GM21526 (cell line): ENCODE measurements around the gene ACSBG1.
"Not testable (repeated sequence)": the region's sequence is repeated elsewhere in the genome, so short reads cannot be mapped to it uniquely, and the experiment has no call there.

Experiments
- ATAC-seq: cut with Tn5 transposase; IDR thresholded peaks from one replicate; pipeline ENCODE4 v1.9.1; 2021; ENCODE audit warnings: moderate library complexity; ENCODE audit not compliant: unreplicated experiment, low FRiP score

The ACSBG1 gene

DNA sequence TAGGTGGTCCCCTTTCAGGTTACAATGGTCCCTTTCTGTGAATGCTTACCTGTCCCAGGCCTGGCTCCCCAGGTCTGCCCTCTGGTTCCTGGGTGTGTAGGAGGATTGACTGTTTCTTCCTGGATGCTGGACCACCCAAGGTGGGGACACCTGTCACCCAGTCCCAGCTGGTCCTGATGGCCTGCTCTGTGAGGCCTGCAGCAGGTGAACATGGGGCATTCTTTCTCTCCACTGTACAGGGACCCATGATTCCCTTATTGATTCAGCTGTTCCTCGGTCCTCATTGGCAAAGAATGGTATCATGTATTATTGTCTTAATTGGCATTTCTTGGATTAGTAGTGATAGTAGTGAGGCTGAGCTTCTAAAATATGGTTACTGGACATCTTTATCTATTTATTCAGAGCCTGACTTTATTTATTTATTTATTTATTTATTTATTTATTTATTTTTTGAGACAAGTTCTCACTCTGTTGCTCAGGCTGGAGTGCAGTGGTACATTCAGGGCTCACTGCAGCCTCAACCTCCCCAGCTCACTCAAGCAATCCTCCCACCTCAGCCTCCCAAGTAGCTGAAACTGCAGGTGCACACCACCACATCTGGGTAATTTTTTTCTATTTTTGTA, 21.2 kb upstream of the ACSBG1 start:
- no peak for ATAC-seq

DNA sequence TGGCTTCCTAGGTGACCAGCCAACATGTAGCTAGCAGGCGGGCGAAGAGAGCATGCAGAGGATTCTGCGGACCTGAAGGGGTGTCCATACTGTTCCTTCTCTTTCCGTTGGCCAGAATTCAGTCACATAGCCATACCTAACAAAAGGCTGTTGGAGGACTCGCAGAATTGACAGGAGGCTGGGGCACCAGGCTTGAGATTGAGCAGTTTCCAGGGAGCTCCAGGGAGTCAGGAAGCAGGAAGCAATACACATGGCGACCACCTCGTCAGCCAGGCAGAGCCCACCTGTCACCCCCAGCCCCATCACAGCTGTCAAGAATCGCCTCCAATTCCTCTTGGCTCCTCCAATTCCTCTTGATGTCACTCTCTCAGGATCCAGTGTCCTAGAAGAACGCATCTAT, 16.8 kb upstream of the ACSBG1 start:
- ATAC-seq = no peak

GRCh38 chr15:78249131-78249530, 14.8 kb upstream of the ACSBG1 start:
- ATAC-seq = no peak

DNA sequence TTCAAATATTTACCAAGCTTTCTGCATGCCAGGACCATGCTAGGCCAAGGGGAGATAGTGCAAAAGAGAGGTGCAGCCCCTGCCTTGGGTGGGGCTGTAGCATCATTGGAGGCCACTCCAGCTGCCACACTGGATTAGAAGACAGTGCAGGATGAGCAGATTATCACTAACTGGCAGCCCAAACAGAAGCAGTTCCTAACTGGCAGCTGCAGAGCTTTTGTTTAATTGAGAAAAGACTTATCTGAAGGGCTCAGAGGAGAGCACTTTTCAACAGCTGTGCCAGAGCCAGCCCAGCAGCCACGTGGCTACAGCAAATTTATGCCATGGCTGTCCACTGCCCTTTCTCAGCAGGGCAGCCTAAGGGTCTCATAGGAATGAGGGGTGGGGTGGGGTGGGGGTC, 13.5 kb upstream of the ACSBG1 start:
- ATAC-seq = no peak

DNA sequence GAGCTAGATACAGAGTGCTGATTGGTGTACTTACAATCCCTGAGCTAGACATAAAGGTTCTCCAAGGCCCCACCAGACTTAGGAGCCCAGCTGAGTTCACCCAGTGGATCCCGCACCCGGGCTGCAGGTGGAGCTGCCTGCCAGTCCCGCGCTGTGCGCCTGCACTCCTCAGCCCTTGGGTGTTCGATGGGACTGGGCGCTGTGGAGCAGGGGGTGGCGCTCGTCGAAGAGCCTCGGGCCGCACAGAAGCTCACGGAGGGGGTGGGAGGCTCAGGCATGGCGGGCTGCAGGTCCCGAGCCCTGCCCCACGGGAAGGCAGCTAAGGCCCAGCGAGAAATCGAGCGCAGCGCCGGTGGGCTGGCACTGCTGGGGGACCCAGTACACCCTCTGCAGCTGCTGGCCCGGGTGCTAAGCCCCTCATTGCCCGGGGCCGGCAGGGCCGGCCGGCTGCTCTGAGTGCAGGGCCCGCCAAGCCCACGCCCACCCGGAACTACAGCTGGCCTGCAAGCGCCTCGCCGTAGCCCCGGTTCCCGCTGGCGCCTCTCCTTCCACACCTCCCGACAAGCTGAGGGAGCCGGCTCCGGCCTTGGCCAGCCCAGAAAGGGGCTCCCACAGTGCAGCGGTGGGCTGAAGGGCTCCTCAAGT, 11.7 kb upstream of the ACSBG1 start:
- ATAC-seq = not testable (repeated sequence)

- ATAC-seq = not testable (repeated sequence)
Observed at GRCh38 chr15:78245392-78245791, 11.0 kb upstream of the ACSBG1 start.

GRCh38 chr15:78244893-78245292, 10.5 kb upstream of the ACSBG1 start:
- ATAC-seq = no peak

GRCh38 chr15:78244101-78244500, 9.7 kb upstream of the ACSBG1 start:
- no peak for ATAC-seq

DNA sequence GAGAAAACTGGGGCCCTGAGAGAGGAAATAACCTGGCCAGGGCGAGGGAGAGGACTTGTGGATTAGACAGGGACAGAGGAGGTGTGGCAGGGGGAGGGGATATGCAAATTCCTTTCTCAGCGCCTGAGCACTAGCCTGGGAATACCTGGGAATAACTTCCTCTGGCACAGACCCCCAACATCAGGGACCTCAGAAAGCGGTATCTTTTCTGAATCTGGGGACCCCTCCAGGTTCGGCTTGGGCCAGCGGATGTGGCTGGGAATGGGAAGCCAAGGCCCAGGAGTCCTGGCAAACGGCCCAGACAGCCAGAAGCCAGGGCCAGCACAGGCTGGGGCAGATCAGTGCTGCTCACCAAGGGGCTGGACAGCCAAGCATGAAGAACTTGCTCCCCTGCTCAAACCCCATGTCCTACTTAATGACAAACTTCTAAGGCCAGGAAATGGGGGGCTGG, 9.2 kb upstream of the ACSBG1 start:
- no peak for ATAC-seq

GRCh38 chr15:78243058-78243457, 8.7 kb upstream of the ACSBG1 start:
- ATAC-seq = no peak

DNA sequence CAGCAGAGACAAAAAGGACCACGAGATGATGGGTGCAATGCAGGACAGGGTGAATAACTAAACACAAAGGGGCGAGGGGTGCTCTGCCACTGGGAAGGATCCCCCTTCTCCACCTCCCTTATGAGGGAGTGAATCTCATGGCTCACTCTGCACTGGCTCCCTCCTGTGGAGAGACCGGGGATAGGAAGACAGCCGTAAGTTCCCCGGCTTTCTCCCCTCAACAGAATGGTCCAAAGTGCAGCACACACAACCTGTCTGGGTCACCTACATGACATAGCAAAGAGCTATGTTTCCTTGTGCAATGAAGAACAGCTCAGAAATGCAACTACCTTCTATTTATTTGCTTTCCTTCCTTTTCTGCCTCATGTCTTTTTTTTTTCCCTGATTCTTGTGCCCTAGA, 7.8 kb upstream of the ACSBG1 start:
- ATAC-seq = no peak

DNA sequence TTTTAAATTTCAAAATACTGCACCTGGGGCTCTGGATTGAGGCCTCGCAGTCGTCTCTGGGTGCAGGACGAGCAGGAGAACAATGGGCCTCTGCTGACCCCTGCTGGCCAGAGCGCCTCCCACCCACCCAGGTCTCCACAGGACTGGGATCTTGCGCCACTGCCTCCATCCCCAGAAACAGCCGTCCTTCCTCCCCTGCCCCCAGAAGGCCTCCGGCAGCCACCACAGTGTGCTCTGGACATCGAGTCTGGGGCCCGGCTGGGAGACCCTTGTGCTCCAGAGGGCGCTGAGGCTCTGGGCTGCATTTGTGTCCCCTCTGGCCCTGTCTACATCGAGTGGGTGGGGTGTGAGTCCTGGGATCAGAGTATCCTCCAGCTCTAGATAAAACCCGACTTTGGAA, 6.7 kb upstream of the ACSBG1 start:
- ATAC-seq = no peak

DNA sequence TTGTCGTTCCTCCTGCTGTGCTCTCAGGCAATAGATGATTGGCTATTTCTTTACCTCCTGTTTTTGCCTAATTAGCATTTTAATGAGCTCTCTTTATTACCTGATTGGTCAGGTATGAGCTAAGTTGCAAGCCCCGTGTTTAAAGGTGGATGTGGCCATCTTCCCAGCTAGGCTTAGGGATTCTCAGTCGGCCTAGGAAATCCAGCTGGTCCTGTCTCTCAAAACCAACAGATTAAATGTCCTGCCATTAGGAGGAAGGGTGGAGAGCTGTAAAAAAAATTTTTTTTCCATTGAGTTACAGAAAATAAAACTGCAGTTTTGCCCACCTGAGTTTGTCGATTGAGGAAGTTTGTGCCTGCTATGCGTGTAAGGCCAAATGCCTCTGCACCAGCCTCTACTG, 5.4 kb upstream of the ACSBG1 start:
- ATAC-seq = no peak

- no peak for ATAC-seq
Observed at GRCh38 chr15:78237146-78237545, 2.8 kb upstream of the ACSBG1 start.

DNA sequence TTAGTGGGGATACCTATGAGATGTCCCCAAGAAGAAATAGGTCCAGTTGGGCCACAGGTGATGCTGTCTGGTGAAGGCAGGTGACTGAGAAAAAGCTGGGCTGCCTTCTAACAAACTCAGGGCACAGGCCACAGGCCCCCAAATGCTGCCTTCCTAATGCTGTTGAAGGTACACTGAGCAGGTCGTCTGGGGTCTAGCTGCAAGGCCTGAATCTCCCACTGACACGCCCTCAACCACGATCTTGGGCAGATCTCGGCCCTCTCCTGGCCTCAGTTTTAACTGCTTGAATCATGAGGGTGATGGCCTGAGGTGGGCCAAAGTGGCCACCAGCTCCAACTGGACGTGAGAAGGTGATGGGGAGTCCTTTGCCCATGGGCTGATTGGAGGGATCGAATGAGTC, 2.1 kb upstream of the ACSBG1 start:
- ATAC-seq = no peak

DNA sequence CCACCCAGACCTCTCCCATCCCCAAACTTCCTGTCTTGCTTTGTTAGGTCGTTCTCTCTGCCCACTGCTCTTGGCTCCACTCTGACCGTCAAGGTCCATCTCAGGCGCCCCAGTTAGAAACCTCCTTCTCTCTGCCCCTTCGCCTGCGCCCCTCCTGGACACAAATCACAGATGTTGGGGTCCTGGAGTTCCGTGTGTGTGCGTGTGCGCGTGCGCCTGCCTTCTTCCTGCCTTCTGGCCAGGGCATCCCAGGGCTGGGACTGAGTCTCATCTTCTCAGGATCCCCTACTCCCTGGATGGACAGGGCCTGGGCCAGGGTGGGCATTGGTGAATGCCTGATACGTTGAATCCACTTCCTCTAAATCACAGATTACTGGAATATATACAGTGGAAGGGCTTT, 869 bp downstream of the ACSBG1 start:
- ATAC-seq = no peak

DNA sequence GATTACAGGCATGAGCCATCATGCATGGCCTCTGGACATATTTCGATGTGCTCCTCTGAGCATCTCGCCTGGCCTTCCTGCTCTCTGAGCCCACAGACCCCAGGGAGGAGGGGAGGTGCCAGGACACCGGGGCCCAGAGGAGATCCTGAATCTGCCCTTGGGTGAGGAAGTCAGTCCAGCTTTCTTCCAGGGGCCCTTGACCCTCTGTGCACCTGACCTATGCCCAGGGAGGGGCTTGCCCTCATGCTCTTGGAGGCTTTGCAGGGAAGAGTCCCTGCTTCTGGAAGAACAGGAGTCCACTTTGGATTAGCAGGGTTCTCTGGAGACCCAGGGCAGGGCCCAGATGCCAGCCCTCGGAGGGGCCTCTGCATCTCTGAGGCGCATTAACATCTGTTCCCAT, 1.4 kb downstream of the ACSBG1 start:
- ATAC-seq = no peak

- no peak for ATAC-seq
Observed at GRCh38 chr15:78229431-78230406, 4.6 kb downstream of the ACSBG1 start.

GRCh38 chr15:78228356-78228996, 5.9 kb downstream of the ACSBG1 start:
- no peak for ATAC-seq

DNA sequence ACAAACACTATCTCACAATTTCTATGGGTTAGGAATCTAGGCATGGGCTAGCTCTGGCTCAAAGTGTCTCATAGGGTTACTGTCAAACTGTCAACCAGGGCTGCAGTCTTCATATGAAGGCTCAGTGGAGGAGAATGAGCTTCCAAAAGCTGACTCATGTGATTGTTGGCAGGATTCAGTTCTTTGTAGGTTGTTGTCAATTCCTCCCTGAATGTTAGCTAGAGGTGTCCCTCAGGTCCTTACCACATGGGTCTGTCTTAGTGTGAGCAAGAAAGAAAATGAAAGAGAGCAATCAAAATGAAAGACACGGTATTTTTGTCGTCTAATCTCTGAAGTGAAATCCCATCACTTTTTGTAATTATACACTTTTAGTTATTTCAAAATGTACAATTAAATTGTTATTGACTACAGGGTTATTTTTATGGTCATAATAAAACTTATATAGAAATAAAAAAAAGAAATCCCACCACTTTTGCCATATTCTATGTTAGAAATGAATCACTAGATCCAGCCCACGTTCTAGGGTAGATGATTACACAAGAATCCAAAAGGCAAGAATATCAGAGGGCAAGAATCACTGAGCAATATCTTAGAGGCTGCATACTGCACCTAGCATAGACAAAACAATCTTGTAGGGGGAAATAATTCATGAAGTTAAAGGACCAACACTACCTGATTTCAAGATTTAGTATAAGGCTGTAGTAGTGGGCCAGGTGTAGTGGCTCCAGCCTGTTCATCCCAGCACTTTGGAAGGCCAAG, 8.4 kb downstream of the ACSBG1 start:
- ATAC-seq = no peak
